OCI-LY7 (cell line): ENCODE results near the gene UCHL1. TPM values are rescaled to one million over a fixed set of nuclear protein-coding genes. Genes with fewer than 3 reads are reported as not detected.

Experiments
- BruUV-seq: library from RNA; stranded (reverse); fragments of 400-500 nt; replicated peaks from 2 replicates; lab custom pipeline; 2021; lab: Mats Ljungman, UMichigan
- CTCF ChIA-PET: fragments of 300-600 bp; sonication (Branson Sonifier 250); formaldehyde crosslinking; loops from one replicate; lab custom pipeline; 2022; ENCODE audit warnings: antibody characterized with exemption; ENCODE audit not compliant: unreplicated experiment; lab: Charles Lee
- POLR2A ChIA-PET: fragments of 300-600 bp; sonication (Branson Sonifier 250); formaldehyde crosslinking; loops from one replicate; lab custom pipeline; 2022; ENCODE audit warnings: antibody characterized with exemption; lab: Charles Lee
- DNase-seq: peaks from one replicate; pipeline ENCODE4 v3.0.0-alpha.2; 2015; ENCODE audit warnings: low spot score
- H2AFZ ChIP-seq: fragments of 200-600 bp; sonication (generic), shearing (Covaris generic); 2 replicates; pipeline ENCODE4 v1.6.1; 2014; ENCODE audit warnings: mild to moderate bottlenecking, antibody characterized with exemption, low read length, moderate library complexity
- H3K27ac ChIP-seq: fragments of 200-600 bp; sonication (generic); 2 replicates; pipeline ENCODE4 v1.5.1; 2014; ENCODE audit warnings: mixed run types, low read depth, mild to moderate bottlenecking, moderate library complexity, low read length, inconsistent platforms; ENCODE audit not compliant: poor library complexity, severe bottlenecking
- H3K36me3 ChIP-seq: fragments of 200-600 bp; sonication (generic); 2 replicates; pipeline ENCODE4 v1.6.1; 2014; ENCODE audit warnings: mild to moderate bottlenecking, antibody characterized with exemption, low read length, moderate library complexity, mixed read lengths; ENCODE audit not compliant: insufficient read depth
- H3K4me1 ChIP-seq: fragments of 200-600 bp; sonication (generic); 2 replicates; pipeline ENCODE4 v1.5.1; 2014; ENCODE audit warnings: mild to moderate bottlenecking, low read length; ENCODE audit not compliant: insufficient read depth, poor library complexity, severe bottlenecking
- H3K4me2 ChIP-seq: fragments of 200-600 bp; sonication (generic); 2 replicates; pipeline ENCODE4 v1.6.1; 2014; ENCODE audit warnings: mild to moderate bottlenecking, low read length
- H3K4me3 ChIP-seq: fragments of 200-600 bp; sonication (generic); 2 replicates; pipeline ENCODE4 v1.5.1; 2014; ENCODE audit warnings: mild to moderate bottlenecking, low read depth, low read length; ENCODE audit not compliant: poor library complexity, severe bottlenecking
- H3K79me2 ChIP-seq: fragments of 200-600 bp; sonication (generic); 2 replicates; pipeline ENCODE4 v1.6.1; 2016; ENCODE audit warnings: low read depth, mild to moderate bottlenecking, low read length, moderate library complexity, mixed read lengths; ENCODE audit not compliant: insufficient read depth
- H3K9me2 ChIP-seq: fragments of 200-600 bp; sonication (generic); 2 replicates; pipeline ENCODE4 v1.6.1; 2016; ENCODE audit warnings: mild to moderate bottlenecking, low read length, mixed read lengths; ENCODE audit not compliant: insufficient read depth
- H3K9me3 ChIP-seq: fragments of 200-600 bp; sonication (generic); 2 replicates; pipeline ENCODE4 v1.6.1; 2014; ENCODE audit warnings: mild to moderate bottlenecking, mixed run types, low read length, mixed read lengths
- H4K20me1 ChIP-seq: fragments of 200-600 bp; sonication (generic); 2 replicates; pipeline ENCODE4 v1.6.1; 2014; ENCODE audit warnings: mild to moderate bottlenecking, antibody characterized with exemption, low read length, moderate library complexity, mixed read lengths; ENCODE audit not compliant: insufficient read depth
- CTCF ChIP-seq: fragments of 200-600 bp; sonication (generic); conservative IDR thresholded peaks from 2 replicates; pipeline ENCODE4 v1.5.1; 2014; ENCODE audit warnings: mild to moderate bottlenecking, antibody characterized with exemption, low read length, moderate library complexity, mixed read lengths
- EZH2phosphoT487 ChIP-seq: fragments of 200-600 bp; sonication (generic); IDR thresholded peaks from 2 replicates; pipeline ENCODE4 v1.6.1; 2018; ENCODE audit warnings: low read depth, borderline replicate concordance, mild to moderate bottlenecking, mixed run types, antibody characterized with exemption, low read length, moderate library complexity, mixed read lengths
- intact Hi-C: fragments of 100-400 bp; cut with micrococcal nuclease; formaldehyde crosslinking; loops from one replicate; pipeline ENCODE4 v1.10.0; 2022; ENCODE audit not compliant: unreplicated experiment
- total RNA-seq, 2 experiments: library from RNA; depleted of rRNA in 1 of 2; stranded (reverse); fragments of >200 nt in 1 of 2; shearing (Covaris generic) in 1 of 2; gene quantifications; 2 replicates each; pipeline ENCODE4 v1.2.3, GENCODE V29; 2014 to 2022

Gene UCHL1
- total RNA-seq, 2 experiments from 2014 or later = 430 to 432 TPM

GRCh38 chr4:41216294-41217019, 40.3 kb upstream of the UCHL1 start:
- Histone ChIP-seq H3K9me2 (no peaks in the 10 kb centered on the region), H3K4me3 (peak overlapping the region; percentile 74), H3K9me3 (no peaks in the 10 kb centered on the region), H4K20me1 (peaks cover 16% of the 10 kb centered on the region; the same call in 1 of the 2 replicates), H3K79me2 (peaks cover 25% of the 10 kb centered on the region), H3K27ac (peak overlapping the region; percentile 56), H3K4me1 (peaks cover 40% of the 10 kb centered on the region), H3K4me2 (peak overlapping the region; percentile 96), H2AFZ (peak overlapping the region; percentile 99), H3K36me3 (no peaks in the 10 kb centered on the region)
- TF ChIP-seq EZH2phosphoT487 (no peak), CTCF (peak; percentile 46)
- intact Hi-C loops = loop anchor here (10.0 kb wide), 1 partner anchor 112 kb away; no protein-coding TSS in a partner anchor
- CTCF ChIA-PET = interaction anchor here (0.6 to 1.2 kb wide), 3 partner anchors 40 to 292 kb away, joined by 3 read pairs; partner anchors contain the start of gene UCHL1
- POLR2A ChIA-PET = interaction anchor here (0.5 to 1.6 kb wide), 12 partner anchors 9 to 1210 kb away, joined by 3 to 9 read pairs (median 4); partner anchors contain the start of gene UCHL1
- TSS peak; percentile 100 for BruUV-seq
- DNase-seq = peak; percentile 91

- POLR2A ChIA-PET = interaction anchor here (0.6 to 1.6 kb wide), 8 partner anchors 9 to 308 kb away, joined by 3 to 7 read pairs (median 4); partner anchors contain the start of gene UCHL1
- CTCF ChIA-PET = interaction anchor here (0.6 to 1.2 kb wide), 3 partner anchors 40 to 292 kb away, joined by 3 read pairs; partner anchors contain the start of gene UCHL1
- DNase-seq = no peak
- Histone ChIP-seq H3K4me3 (peak overlapping the region; percentile 74), H3K9me2 (no peaks in the 10 kb centered on the region), H3K4me2 (peak overlapping the region; percentile 79), H4K20me1 (peaks cover 13% of the 10 kb centered on the region; the same call in 1 of the 2 replicates), H3K9me3 (no peaks in the 10 kb centered on the region), H3K4me1 (peaks cover 35% of the 10 kb centered on the region), H2AFZ (peak overlapping the region; percentile 99), H3K36me3 (no peaks in the 10 kb centered on the region), H3K79me2 (peaks cover 20% of the 10 kb centered on the region), H3K27ac (peak overlapping the region; percentile 56)
- intact Hi-C loops = loop anchor here (10.0 kb wide), 1 partner anchor 112 kb away; no protein-coding TSS in a partner anchor
- no TSS peak for BruUV-seq
- no peak for TF ChIP-seq CTCF
- TF ChIP-seq EZH2phosphoT487 = no peak
These were observed 39.8 kb upstream of the UCHL1 start for GRCh38 chr4:41217020-41217333.
